GM12892 (cell line): ENCODE data around the gene IBA57.

ENCODE experiments used
- POLR2A ChIP-seq: IDR thresholded peaks from 2 replicates; pipeline ENCODE4 v1.6.1; 2011; ENCODE audit warnings: low read depth, low read length, control low read depth
- POLR2AphosphoS5 ChIP-seq: IDR thresholded peaks from 2 replicates; pipeline ENCODE4 v1.6.1; 2011; ENCODE audit warnings: low read depth, low read length, control low read depth

DNA sequence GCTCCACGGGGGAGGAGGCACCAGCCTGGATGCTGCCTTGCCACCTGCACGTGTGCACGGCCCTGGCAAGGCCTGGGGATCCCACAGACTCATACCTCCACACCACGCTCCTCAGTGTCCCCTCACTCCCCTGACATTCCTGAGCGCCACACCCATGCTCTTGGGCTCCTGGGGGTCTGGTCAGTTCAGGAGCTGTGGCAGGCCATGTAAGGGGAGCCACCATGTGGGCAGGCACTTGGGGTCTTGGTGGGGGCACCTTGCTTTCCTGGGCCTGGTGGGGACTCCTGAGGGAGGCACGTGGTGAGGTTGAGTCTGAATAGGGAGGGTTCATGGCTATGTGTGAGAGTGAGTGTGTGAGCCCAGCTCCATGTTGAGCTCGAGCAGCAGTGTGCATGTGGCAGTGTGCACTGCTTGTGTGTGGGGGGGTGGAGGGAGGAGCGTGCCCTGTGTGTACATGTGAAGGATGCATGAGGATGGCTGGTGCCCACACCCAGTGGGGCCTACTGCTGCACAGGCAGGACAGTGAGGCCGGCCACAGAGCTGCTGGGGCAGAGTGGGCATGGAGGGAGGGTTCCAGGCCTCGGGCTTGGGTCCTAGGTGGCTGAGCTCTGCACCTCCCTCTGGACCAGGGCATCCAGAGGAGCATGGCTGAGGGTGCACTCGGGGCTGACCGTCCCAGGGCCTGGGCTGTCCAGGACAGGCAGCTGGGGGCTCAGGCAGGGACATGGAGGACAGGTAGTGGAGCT is 14.3 kb upstream of the IBA57 start:
- TF ChIP-seq POLR2A (no peak), POLR2AphosphoS5 (no peak)
